CD4-positive, alpha-beta memory T cell (primary cell): ENCODE data around the gene ATG13. TPM values are rescaled to one million over a fixed set of nuclear protein-coding genes. Genes with fewer than 3 reads are reported as not detected.
"Not testable (repeated sequence)": the region's sequence is repeated elsewhere in the genome, so short reads cannot be mapped to it uniquely, and the experiment has no call there.

Experiments
- CTCF ChIA-PET: fragments of 350-600 bp; sonication (Branson Sonifier 250); formaldehyde crosslinking; loops from one replicate; lab custom pipeline; 2021; ENCODE audit warnings: inconsistent platforms; ENCODE audit not compliant: partially characterized antibody; lab: Charles Lee
- POLR2A ChIA-PET: fragments of 350-600 bp; sonication (Branson Sonifier 250); formaldehyde crosslinking; loops from one replicate; lab custom pipeline; 2021; ENCODE audit not compliant: partially characterized antibody; lab: Charles Lee
- DNase-seq, 5 donors: peaks; one replicate each; pipeline versions ENCODE4 v3.0.0 to v3.0.0-alpha.2; 2020 to 2022; ENCODE audit warnings: mixed read lengths in 1 of 5
- H3K27ac ChIP-seq: one replicate; pipeline ENCODE4 v1.7.0; 2013; ENCODE audit warnings: low read depth, low read length
- H3K27me3 ChIP-seq: 2 replicates; pipeline ENCODE4 v1.7.0; 2013; ENCODE audit warnings: mild to moderate bottlenecking, low read length, moderate library complexity; ENCODE audit not compliant: insufficient read depth
- H3K36me3 ChIP-seq: 2 replicates; pipeline ENCODE4 v1.7.0; 2013; ENCODE audit warnings: mild to moderate bottlenecking, low read length, moderate library complexity; ENCODE audit not compliant: insufficient read depth
- H3K4me1 ChIP-seq: 2 replicates; pipeline ENCODE4 v1.7.0; 2013; ENCODE audit warnings: mild to moderate bottlenecking, low read length, moderate library complexity; ENCODE audit not compliant: insufficient read depth
- H3K4me3 ChIP-seq, 2 donors: one replicate each; pipeline ENCODE4 v1.7.0; 2013; ENCODE audit warnings: low read length in 2 of 2, mild to moderate bottlenecking in 1 of 2
- H3K9me3 ChIP-seq, 2 donors: one replicate each; pipeline ENCODE4 v1.7.0; 2013; ENCODE audit warnings: low read length in 2 of 2, control low read depth in 1 of 2; ENCODE audit not compliant: control insufficient read depth in 1 of 2
- H3K27ac Mint-ChIP-seq, 7 donors: one replicate each; pipeline ENCODE4 v1.8.0; 2020 to 2021; ENCODE audit warnings: mixed read lengths in 7 of 7, mild to moderate bottlenecking in 6 of 7, inconsistent platforms in 3 of 7, moderate library complexity in 3 of 7
- H3K27me3 Mint-ChIP-seq, 2 donors: one replicate each; pipeline ENCODE4 v1.8.0; 2020 to 2021; ENCODE audit warnings: mixed read lengths in 2 of 2
- H3K36me3 Mint-ChIP-seq, 2 donors: one replicate each; pipeline ENCODE4 v1.8.0; 2020 to 2021; ENCODE audit warnings: mixed read lengths in 2 of 2, inconsistent platforms in 1 of 2, mild to moderate bottlenecking in 1 of 2
- H3K4me1 Mint-ChIP-seq, 4 donors: one replicate each; pipeline ENCODE4 v1.8.0; 2020 to 2021; ENCODE audit warnings: mixed read lengths in 4 of 4, mild to moderate bottlenecking in 1 of 4
- H3K4me3 Mint-ChIP-seq, 8 donors: one replicate each; pipeline ENCODE4 v1.8.0; 2020 to 2021; ENCODE audit warnings: mixed read lengths in 8 of 8, mild to moderate bottlenecking in 7 of 8, moderate library complexity in 6 of 8, inconsistent platforms in 3 of 8
- H3K9me3 Mint-ChIP-seq, 8 donors: one replicate each; pipeline ENCODE4 v1.8.0; 2020 to 2021; ENCODE audit warnings: mixed read lengths in 8 of 8, mild to moderate bottlenecking in 5 of 8, inconsistent platforms in 3 of 8, moderate library complexity in 1 of 8
- intact Hi-C: fragments of 100-400 bp; cut with micrococcal nuclease; formaldehyde crosslinking; loops from one replicate; pipeline ENCODE4 v1.15.1; 2023
- polyA plus RNA-seq, 2 donors: library from polyadenylated mRNA; unstranded; fragments of 300-500 nt; fragmentation: Illumina TruSeq; gene quantifications; one replicate each; pipeline ENCODE4 v1.2.3, GENCODE V29; 2021
- total RNA-seq, 2 experiments: library from RNA; stranded (reverse); gene quantifications; one replicate each; pipeline ENCODE4 v1.2.3, GENCODE V29; 2021

The ATG13 gene
- total RNA-seq (10 to 100 TPM; 86.0 to 96.2 TPM), polyA plus RNA-seq (10 to 100 TPM; 64.2 to 66.0 TPM)

DNA sequence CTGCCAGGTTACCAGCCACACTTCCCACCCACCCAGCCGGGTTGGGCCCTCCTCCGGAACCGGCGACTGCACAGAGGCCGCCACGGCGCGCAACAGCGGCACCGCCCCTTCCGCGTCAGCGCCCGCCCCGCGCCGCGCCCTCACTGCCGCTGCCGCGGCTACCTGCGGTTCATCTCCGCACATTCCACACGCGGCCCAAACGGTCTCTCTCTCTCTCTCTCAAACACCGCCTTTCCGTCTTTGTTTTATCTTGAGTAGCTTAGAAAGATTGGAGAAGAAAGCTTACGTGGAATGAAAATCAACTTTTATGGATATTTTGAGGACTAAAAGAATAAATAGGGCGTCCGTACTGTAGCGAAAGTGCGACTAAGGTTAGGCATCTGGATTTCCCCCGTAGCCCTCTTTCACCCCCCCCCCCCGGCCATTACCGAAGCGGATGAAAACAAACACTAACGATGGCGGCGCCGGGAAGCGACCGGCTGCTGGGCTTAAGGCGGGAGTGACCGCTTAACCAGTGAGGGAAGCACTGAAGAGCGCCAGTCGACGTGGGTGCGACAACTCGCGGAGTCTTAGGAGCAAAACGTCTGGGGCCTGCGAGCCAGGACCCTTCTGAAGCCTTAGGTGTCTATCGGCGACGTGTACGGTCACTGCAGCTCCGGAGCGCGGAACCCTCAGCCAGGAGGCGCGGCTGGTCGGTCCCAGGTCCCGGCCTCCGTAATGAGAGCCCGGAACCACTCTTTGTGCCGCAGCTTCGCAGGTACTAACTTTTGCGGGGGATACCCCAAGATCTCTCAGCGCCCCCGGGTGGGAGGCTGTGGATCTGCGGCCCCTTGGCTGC lies at the start of gene ATG13, which contains the start of gene HARBI1:
TSS of gene ATG13 (plus strand) at position 420 of the 838 bp plus-strand sequence. CDS start 26,739 bp downstream, outside the sequence.
TSS of gene HARBI1 (minus strand) at position 94 of the 838 bp plus-strand sequence. CDS start 990 bp downstream, outside the sequence.
- intact Hi-C loops, result loop anchor here (1.0 to 5.0 kb wide), 7 partner anchors 23 to 270 kb away; partner anchors contain the start of genes AMBRA1, ARHGAP1 and DGKZ
- CTCF ChIA-PET, result interaction anchor here (0.6 to 3.2 kb wide), 21 partner anchors 11 to 1511 kb away, joined by 3 to 29 read pairs (median 4); partner anchors contain the start of genes AMBRA1, ARHGAP1 and ZNF408
- Histone ChIP-seq H3K4me3 (peak within 1 kb of the TSS; percentile 94 to 99), H3K27ac (peak within 1 kb of the TSS; percentile 99), H3K27me3 (no peaks in the 10 kb centered on the region), H3K9me3 (no peaks in the 10 kb centered on the region), H3K4me1 (peaks cover 51% of the 10 kb centered on the region), H3K36me3 (peaks cover 6% of the 10 kb centered on the region)
- peaks cover 25 to 60% (median 41%) of the 10 kb centered on the region in 4 donors for H3K4me1 Mint-ChIP-seq
- H3K27ac Mint-ChIP-seq, result peak within 1 kb of the TSS; percentile 98 to 100 (median 99)
- H3K36me3 Mint-ChIP-seq, result peaks cover 7 to 34% of the 10 kb centered on the region in 2 donors
- H3K27me3 Mint-ChIP-seq, result no peaks in the 10 kb centered on the region
- DNase-seq, result peak; percentile 92 to 95 (median 93)
- POLR2A ChIA-PET, result interaction anchor here (0.6 to 4.0 kb wide), 15 partner anchors 8 to 497 kb away, joined by 3 to 27 read pairs (median 4); partner anchors contain the start of genes AMBRA1, ARHGAP1, PHF21A and ZNF408
- H3K9me3 Mint-ChIP-seq, result no peaks in the 10 kb centered on the region
- peak within 1 kb of the TSS; percentile 93 to 100 (median 99) for H3K4me3 Mint-ChIP-seq

GRCh38 chr11:46570790-46571398 lies 46.5 kb upstream of the ATG13 start:
- H3K36me3 ChIP-seq, result no peaks in the 10 kb centered on the region
- peak overlapping the region in 3 of 7 donors; percentile 15 to 23 (median 15) for H3K27ac Mint-ChIP-seq
- H3K36me3 Mint-ChIP-seq, result peaks cover 8 to 16% of the 10 kb centered on the region in 2 donors
- no peak overlapping the region for H3K4me3 Mint-ChIP-seq
- H3K9me3 ChIP-seq, result no peaks in the 10 kb centered on the region
- H3K4me1 ChIP-seq, result peaks cover 9% of the 10 kb centered on the region
- peaks cover 0 to 4% (median 0%) of the 10 kb centered on the region in 8 donors for H3K9me3 Mint-ChIP-seq
- CTCF ChIA-PET, result interaction anchor here (1.4 to 1.5 kb wide), 2 partner anchors 37 to 42 kb away, joined by 3 to 4 read pairs; no protein-coding TSS in a partner anchor
- H3K4me3 ChIP-seq, result no peak overlapping the region
- no peak overlapping the region for H3K27ac ChIP-seq
- no peaks in the 10 kb centered on the region for H3K27me3 ChIP-seq
- intact Hi-C loops, result no loop called here
- H3K27me3 Mint-ChIP-seq, result no peaks in the 10 kb centered on the region
- no peak for DNase-seq
- POLR2A ChIA-PET, result interaction anchor here (2.6 kb wide), 1 partner anchor 10 kb away, joined by 14 read pairs; no protein-coding TSS in a partner anchor
- H3K4me1 Mint-ChIP-seq, result peaks cover 20 to 31% (median 23%) of the 10 kb centered on the region in 4 donors

DNA sequence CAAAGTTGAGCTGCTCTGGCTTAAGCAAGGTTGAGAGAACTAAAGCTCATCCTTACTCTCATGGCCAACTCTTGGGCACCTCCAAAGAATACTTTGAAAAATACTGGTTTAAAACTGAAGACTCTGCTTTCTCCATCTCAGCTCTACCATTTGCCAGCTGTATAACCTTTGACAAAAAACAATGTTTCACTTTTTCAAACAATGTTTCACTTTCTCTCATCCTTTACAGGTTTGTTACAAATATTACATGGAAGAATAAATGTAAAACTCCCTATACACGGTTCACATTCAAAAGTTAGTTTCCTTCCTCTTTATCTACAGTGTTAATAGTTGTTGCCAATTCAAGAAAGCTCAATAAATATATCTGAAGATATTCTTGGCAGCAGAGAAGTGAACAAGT lies 42.7 kb upstream of the ATG13 start:
- H3K27me3 ChIP-seq, result no peaks in the 10 kb centered on the region
- ChIA-PET POLR2A (no interaction called here), CTCF (interaction anchor here (1.4 kb wide), 1 partner anchor 14 kb away, joined by 4 read pairs; no protein-coding TSS in a partner anchor)
- Mint-ChIP-seq H3K27ac (peak overlapping the region in 2 of 7 donors; percentile 44 to 52), H3K27me3 (no peaks in the 10 kb centered on the region), H3K36me3 (peaks cover 21 to 29% of the 10 kb centered on the region in 2 donors), H3K4me1 (peaks cover 29 to 44% (median 34%) of the 10 kb centered on the region in 4 donors), H3K4me3 (no peak overlapping the region), H3K9me3 (peaks cover 0 to 4% (median 0%) of the 10 kb centered on the region in 8 donors)
- intact Hi-C loops, result no loop called here
- no peaks in the 10 kb centered on the region for H3K36me3 ChIP-seq
- H3K4me3 ChIP-seq, result no peak overlapping the region
- H3K27ac ChIP-seq, result no peak overlapping the region
- DNase-seq, result no peak
- no peaks in the 10 kb centered on the region for H3K9me3 ChIP-seq
- H3K4me1 ChIP-seq, result peaks cover 9% of the 10 kb centered on the region

DNA sequence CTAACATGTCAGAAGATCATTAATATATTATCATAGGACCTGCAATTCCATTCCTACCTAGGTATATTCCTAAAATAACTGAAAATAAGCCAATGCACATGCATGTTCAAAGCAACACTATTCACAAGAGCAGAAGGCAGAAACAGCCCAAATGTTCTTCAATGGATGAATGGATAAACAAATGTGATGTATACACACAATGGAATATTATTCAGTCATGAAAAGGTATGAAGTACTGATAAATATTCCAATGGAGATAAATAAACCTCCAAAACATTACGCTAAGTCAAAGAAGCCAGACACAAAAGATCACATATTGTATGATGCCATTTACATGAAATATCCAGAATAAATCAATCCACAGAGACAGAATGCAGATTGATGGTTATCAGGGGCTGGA lies 40.3 kb upstream of the ATG13 start:
- H3K36me3 Mint-ChIP-seq, result peaks cover 29 to 32% of the 10 kb centered on the region in 2 donors
- intact Hi-C loops, result no loop called here
- Histone ChIP-seq H3K27ac (no peak overlapping the region), H3K4me3 (no peak overlapping the region), H3K27me3 (no peaks in the 10 kb centered on the region), H3K36me3 (no peaks in the 10 kb centered on the region), H3K4me1 (peaks cover 3% of the 10 kb centered on the region), H3K9me3 (no peaks in the 10 kb centered on the region)
- peaks cover 0 to 4% (median 0%) of the 10 kb centered on the region in 8 donors for H3K9me3 Mint-ChIP-seq
- H3K27me3 Mint-ChIP-seq, result no peaks in the 10 kb centered on the region
- no peak for DNase-seq
- ChIA-PET CTCF (no interaction called here), POLR2A (no interaction called here)
- H3K27ac Mint-ChIP-seq, result no peak overlapping the region
- peaks cover 32 to 51% (median 39%) of the 10 kb centered on the region in 4 donors for H3K4me1 Mint-ChIP-seq
- H3K4me3 Mint-ChIP-seq, result no peak overlapping the region

DNA sequence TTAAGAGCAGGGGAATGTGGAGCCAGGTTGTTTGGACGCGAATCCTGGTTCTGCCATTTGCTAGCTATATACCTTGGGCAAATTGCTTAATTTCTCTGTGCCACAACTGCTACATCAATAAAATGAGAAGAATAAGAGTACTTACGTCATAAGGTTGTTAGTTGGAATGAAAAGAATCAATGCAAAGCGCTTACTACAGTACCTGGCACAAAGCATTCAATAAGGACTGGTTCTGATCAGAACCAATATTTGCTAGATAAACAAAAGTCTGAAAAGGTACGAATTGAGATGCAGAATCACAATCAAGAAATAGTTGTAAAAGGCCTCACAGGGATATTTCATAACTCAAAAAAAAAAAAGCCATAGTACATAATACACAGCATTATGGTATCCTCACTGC lies 34.8 kb upstream of the ATG13 start:
- CTCF ChIA-PET, result no interaction called here
- intact Hi-C loops, result no loop called here
- H3K27ac Mint-ChIP-seq, result no peak overlapping the region
- H3K36me3 Mint-ChIP-seq, result peaks cover 17 to 18% of the 10 kb centered on the region in 2 donors
- no peak overlapping the region for H3K27ac ChIP-seq
- DNase-seq, result no peak
- H3K36me3 ChIP-seq, result no peaks in the 10 kb centered on the region
- POLR2A ChIA-PET, result no interaction called here
- H3K27me3 Mint-ChIP-seq, result no peaks in the 10 kb centered on the region
- H3K4me1 ChIP-seq, result peaks cover 3% of the 10 kb centered on the region
- peaks cover 26 to 39% (median 33%) of the 10 kb centered on the region in 4 donors for H3K4me1 Mint-ChIP-seq
- H3K4me3 Mint-ChIP-seq, result no peak overlapping the region
- no peaks in the 10 kb centered on the region for H3K27me3 ChIP-seq
- no peaks in the 10 kb centered on the region for H3K9me3 Mint-ChIP-seq
- no peak overlapping the region for H3K4me3 ChIP-seq
- no peaks in the 10 kb centered on the region for H3K9me3 ChIP-seq

DNA sequence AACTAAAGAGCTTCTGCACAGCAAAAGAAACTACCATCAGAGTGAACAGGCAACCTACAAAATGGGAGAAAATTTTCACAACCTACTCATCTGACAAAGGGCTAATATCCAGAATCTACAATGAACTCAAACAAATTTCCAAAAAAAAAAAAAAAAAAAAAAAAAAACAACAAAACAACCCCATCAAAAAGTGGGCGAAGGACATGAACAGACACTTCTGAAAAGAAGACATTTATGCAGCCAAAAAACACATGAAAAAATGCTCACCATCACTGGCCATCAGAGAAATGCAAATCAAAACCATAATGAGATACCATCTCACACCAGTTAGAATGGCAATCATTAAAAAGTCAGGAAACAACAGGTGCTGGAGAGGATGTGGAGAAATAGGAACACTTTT lies 33.8 kb upstream of the ATG13 start:
- H3K27me3 Mint-ChIP-seq, CTCF ChIA-PET, H3K9me3 Mint-ChIP-seq, POLR2A ChIA-PET, H3K4me3 ChIP-seq, H3K9me3 ChIP-seq, H3K27ac Mint-ChIP-seq, H3K27ac ChIP-seq, H3K36me3 ChIP-seq, H3K27me3 ChIP-seq, H3K4me3 Mint-ChIP-seq, DNase-seq, intact Hi-C loops, H3K4me1 ChIP-seq: not testable (repeated sequence)
- H3K36me3 Mint-ChIP-seq, result peaks cover 17 to 20% of the 10 kb centered on the region in 2 donors
- peaks cover 29 to 45% (median 38%) of the 10 kb centered on the region in 4 donors for H3K4me1 Mint-ChIP-seq
